MCF 10A (cell line): ENCODE measurements around the gene SOX6. TPM values are rescaled to one million over a fixed set of nuclear protein-coding genes. Genes with fewer than 3 reads are reported as not detected.

Experiments
- BruUV-seq: library from RNA; stranded (reverse); fragments of 400-500 nt; replicated peaks from 2 replicates; lab custom pipeline; 2021; lab: Mats Ljungman, UMichigan
- CTCF ChIA-PET: fragments of 300-600 bp; sonication (Branson Sonifier 250); formaldehyde crosslinking; extraction: SDS; loops from one replicate; lab custom pipeline; 2021; ENCODE audit warnings: antibody characterized with exemption, inconsistent platforms; lab: Yijun Ruan, JAX
- POLR2A ChIA-PET: fragments of 300-600, 350-650 bp; sonication (Branson Sonifier 250); formaldehyde crosslinking; extraction: SDS; loops from one replicate; lab custom pipeline; 2020; ENCODE audit warnings: antibody characterized with exemption, inconsistent platforms; lab: Yijun Ruan, JAX
- DNase-seq: peaks from one replicate; pipeline ENCODE4 v3.0.0-alpha.2; 2018; ENCODE audit not compliant: unreplicated experiment
- H3K27ac Mint-ChIP-seq: one replicate; pipeline ENCODE4 v1.8.0; 2022; ENCODE audit warnings: mild to moderate bottlenecking, low read depth, mixed read lengths; ENCODE audit not compliant: unreplicated experiment
- H3K27me3 Mint-ChIP-seq: one replicate; pipeline ENCODE4 v1.8.0; 2022; ENCODE audit warnings: mixed read lengths; ENCODE audit not compliant: insufficient read depth, unreplicated experiment
- H3K36me3 Mint-ChIP-seq: one replicate; pipeline ENCODE4 v1.8.0; 2022; ENCODE audit warnings: mild to moderate bottlenecking, moderate library complexity, mixed read lengths; ENCODE audit not compliant: insufficient read depth, unreplicated experiment
- H3K4me1 Mint-ChIP-seq: one replicate; pipeline ENCODE4 v1.8.0; 2022; ENCODE audit warnings: mixed read lengths; ENCODE audit not compliant: insufficient read depth, unreplicated experiment
- H3K4me3 Mint-ChIP-seq: one replicate; pipeline ENCODE4 v1.8.0; 2022; ENCODE audit warnings: mild to moderate bottlenecking, moderate library complexity, mixed read lengths; ENCODE audit not compliant: unreplicated experiment
- H3K9me3 Mint-ChIP-seq: one replicate; pipeline ENCODE4 v1.8.0; 2022; ENCODE audit warnings: mixed read lengths; ENCODE audit not compliant: unreplicated experiment
- CTCF ChIP-seq: fragments of 200-600 bp; IDR thresholded peaks from one replicate; pipeline ENCODE4 v1.8.0; 2022; ENCODE audit warnings: antibody characterized with exemption, mild to moderate bottlenecking; ENCODE audit not compliant: unreplicated experiment
- intact Hi-C: fragments of 100-400 bp; cut with micrococcal nuclease; formaldehyde crosslinking; loops from 2 replicates; pipeline ENCODE4 v1.14.1; 2022
- total RNA-seq: library from RNA; stranded (reverse); gene quantifications from 2 replicates; pipeline ENCODE4 v1.2.3, GENCODE V29; 2022

Gene SOX6
- total RNA-seq, 1 experiment from 2014 or later = 6.4 TPM

DNA sequence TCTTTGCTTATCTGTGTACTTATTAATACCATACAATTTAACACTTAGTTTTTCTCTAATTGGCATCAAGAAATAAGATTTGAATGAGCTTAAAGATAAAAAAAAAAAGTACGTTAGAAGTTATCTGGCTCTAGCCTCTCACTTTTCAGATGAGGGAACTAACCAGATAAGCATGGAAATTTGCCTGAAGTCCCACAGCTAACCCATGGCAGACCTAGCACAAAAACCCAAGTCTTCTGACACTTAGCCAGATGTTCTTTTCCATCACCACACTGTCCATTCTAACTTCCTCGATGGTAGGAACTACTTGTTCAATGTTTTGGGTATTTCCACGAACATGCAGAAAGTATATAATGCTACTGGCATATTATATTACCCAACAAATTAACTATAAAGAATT lies 7.4 kb upstream of the SOX6 start:
- H3K9me3 Mint-ChIP-seq = no peaks in the 10 kb centered on the region
- H3K27me3 Mint-ChIP-seq = no peaks in the 10 kb centered on the region
- TF ChIP-seq CTCF = no peak
- no peak for DNase-seq
- intact Hi-C loops = no loop called here
- no peaks in the 10 kb centered on the region for H3K4me1 Mint-ChIP-seq
- no TSS peak for BruUV-seq
- ChIA-PET CTCF (no interaction called here), POLR2A (interaction anchor here (0.6 to 1.2 kb wide), 3 partner anchors 15 to 243 kb away, joined by 3 read pairs; no protein-coding TSS in a partner anchor)
- H3K27ac Mint-ChIP-seq = no peak overlapping the region
- H3K36me3 Mint-ChIP-seq = no peaks in the 10 kb centered on the region
- H3K4me3 Mint-ChIP-seq = no peak overlapping the region

- no peak overlapping the region for H3K4me3 Mint-ChIP-seq
- H3K27me3 Mint-ChIP-seq = no peaks in the 10 kb centered on the region
- CTCF ChIA-PET = no interaction called here
- intact Hi-C loops = no loop called here
- POLR2A ChIA-PET = interaction anchor here (1.3 kb wide), 1 partner anchor 107 kb away, joined by 3 read pairs; no protein-coding TSS in a partner anchor
- TF ChIP-seq CTCF = no peak
- no peaks in the 10 kb centered on the region for H3K9me3 Mint-ChIP-seq
- DNase-seq = no peak
- BruUV-seq = no TSS peak
- H3K36me3 Mint-ChIP-seq = no peaks in the 10 kb centered on the region
- no peaks in the 10 kb centered on the region for H3K4me1 Mint-ChIP-seq
- no peak overlapping the region for H3K27ac Mint-ChIP-seq
Measured at GRCh38 chr11:16361108-16361865, 4.9 kb upstream of the SOX6 start.

DNA sequence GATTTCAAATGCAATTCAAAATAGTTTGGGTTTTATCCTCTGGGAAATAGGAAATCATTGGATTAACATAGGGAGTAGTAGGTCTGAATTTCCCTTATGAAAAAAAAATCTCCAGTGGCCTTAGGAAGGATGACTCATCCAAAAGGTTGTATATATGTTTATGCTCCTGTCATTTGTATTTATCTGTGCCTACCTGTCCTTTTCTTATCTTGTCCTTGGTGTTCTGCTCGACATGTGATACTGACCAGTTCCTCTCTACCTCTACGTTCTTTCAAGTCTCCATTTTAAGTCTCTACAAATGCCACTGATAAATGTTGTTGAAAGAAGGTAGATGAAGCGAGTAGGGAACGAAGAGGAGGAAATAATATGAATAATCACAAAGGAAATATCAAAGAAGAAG lies 3.0 kb upstream of the SOX6 start:
- intact Hi-C loops = no loop called here
- CTCF ChIA-PET = interaction anchor here (0.7 kb wide), 1 partner anchor 598 kb away, joined by 3 read pairs; no protein-coding TSS in a partner anchor
- Mint-ChIP-seq H3K4me1 (no peaks in the 10 kb centered on the region), H3K27me3 (no peaks in the 10 kb centered on the region), H3K36me3 (no peaks in the 10 kb centered on the region), H3K4me3 (no peak overlapping the region), H3K9me3 (no peaks in the 10 kb centered on the region), H3K27ac (no peak overlapping the region)
- no peak for DNase-seq
- POLR2A ChIA-PET = no interaction called here
- no peak for TF ChIP-seq CTCF
- BruUV-seq = no TSS peak

DNA sequence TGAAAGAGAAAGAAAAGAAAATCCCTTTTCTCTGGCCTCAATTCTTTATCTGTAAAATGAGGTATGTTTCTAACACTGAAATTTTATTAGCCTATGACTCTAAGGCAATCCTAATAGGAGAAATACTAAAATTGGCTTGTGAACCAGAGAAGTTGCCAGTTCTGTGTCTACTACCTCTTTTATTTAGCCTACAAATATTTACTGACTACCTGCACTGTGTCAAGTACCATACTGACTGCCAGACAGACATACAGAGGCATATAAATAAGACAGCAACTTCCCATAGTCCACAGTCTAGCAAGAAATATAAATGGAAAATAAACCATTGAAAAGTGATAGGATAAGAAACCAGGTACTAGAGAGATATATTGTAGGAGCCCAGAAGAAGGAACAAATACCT lies 2.4 kb upstream of the SOX6 start:
- no peak for TF ChIP-seq CTCF
- POLR2A ChIA-PET = interaction anchor here (0.8 kb wide), 1 partner anchor 10 kb away, joined by 3 read pairs; no protein-coding TSS in a partner anchor
- intact Hi-C loops = no loop called here

More for the DNA sequence above, 2.4 kb upstream of the SOX6 start:
- H3K27ac Mint-ChIP-seq = no peak overlapping the region
- H3K4me3 Mint-ChIP-seq = no peak overlapping the region
- no TSS peak for BruUV-seq
- CTCF ChIA-PET = no interaction called here
- DNase-seq = no peak
- H3K27me3 Mint-ChIP-seq = no peaks in the 10 kb centered on the region
- no peaks in the 10 kb centered on the region for H3K36me3 Mint-ChIP-seq
- no peaks in the 10 kb centered on the region for H3K4me1 Mint-ChIP-seq
- H3K9me3 Mint-ChIP-seq = no peaks in the 10 kb centered on the region
